ENCODE results near the gene CEACAM19.

GRCh38 chr19:44628793-44629192 lies 42.5 kb upstream of the CEACAM19 start:
- no peak for TF ChIP-seq CTCF (IDR thresholded peaks at IDR 0.05)
- no peak for TF ChIP-seq POLR2A (IDR thresholded peaks at IDR 0.05)
